Right atrium auricular region (tissue), 2 donors: ENCODE results near the gene PTPRN2. TPM values are rescaled to one million over a fixed set of nuclear protein-coding genes. Genes with fewer than 3 reads are reported as not detected.
"Not testable (repeated sequence)": the region's sequence is repeated elsewhere in the genome, so short reads cannot be mapped to it uniquely, and the experiment has no call there.

ENCODE experiments used
- DNase-seq: peaks from one replicate; pipeline ENCODE4 v3.0.0-alpha.2; 2019; ENCODE audit warnings: low spot score
- H3K27ac ChIP-seq, 2 donors: fragments of 200-600 bp; sonication (generic); 1 replicate in 1 of 2; 2 replicates in 1 of 2; pipeline ENCODE4 v1.5.1; 2016 to 2019
- H3K27me3 ChIP-seq, 2 donors: fragments of 200-600 bp; sonication (generic); one replicate each; pipeline versions ENCODE4 v1.5.1 to v1.6.0; 2017 to 2019
- H3K36me3 ChIP-seq: fragments of 200-600 bp; sonication (generic); one replicate; pipeline ENCODE4 v1.5.1; 2016
- H3K4me1 ChIP-seq, 2 donors: fragments of 200-600 bp; sonication (generic); one replicate each; pipeline versions ENCODE4 v1.5.1 to v1.6.0; 2017 to 2019
- H3K4me3 ChIP-seq, 2 donors: fragments of 200-600 bp; sonication (generic); 1 replicate in 1 of 2; 2 replicates in 1 of 2; pipeline ENCODE4 v1.5.1; 2017 to 2019; ENCODE audit warnings: mild to moderate bottlenecking in 1 of 2, moderate library complexity in 1 of 2
- H3K9me3 ChIP-seq, 2 donors: fragments of 200-600 bp; sonication (generic); one replicate each; pipeline ENCODE4 v1.5.1; 2019
- total RNA-seq, 2 donors: library from RNA; depleted of rRNA; stranded (reverse); fragments of >200 nt; gene quantifications; one replicate each; pipeline ENCODE4 v1.1.0, GENCODE V29; 2016
- TF ChIP-seq, protein P1 (sequence below), 2 donors: fragments of 200-600 bp; sonication (generic); IDR thresholded peaks; one replicate each; pipeline ENCODE4 v1.5.1; 2019; ENCODE audit warnings: antibody characterized with exemption in 2 of 2

PTPRN2 gene
- total RNA-seq, 2 donors from 2014 or later = 2.6 to 2.7 TPM

DNA sequence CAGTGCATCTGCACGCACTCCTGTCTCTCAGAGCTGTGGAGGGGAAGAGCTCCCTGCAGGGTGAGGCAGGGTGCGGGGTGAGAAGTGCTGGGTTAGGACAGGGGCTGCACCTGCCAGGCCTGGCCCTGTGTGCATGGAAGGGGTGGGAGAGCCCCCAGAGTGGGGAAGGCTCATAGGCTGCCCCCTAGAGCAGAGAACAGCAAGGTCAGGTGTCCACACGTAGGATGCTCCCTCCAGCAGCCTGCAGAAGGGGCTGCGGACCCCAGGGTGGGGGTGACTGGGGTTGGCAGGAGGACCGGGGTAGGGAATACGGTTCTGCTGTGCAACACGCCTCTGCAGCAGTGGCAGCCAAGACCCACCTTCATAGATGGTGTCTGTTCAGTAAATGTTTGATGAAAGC lies 208.6 kb downstream of the PTPRN2 start:
- Histone ChIP-seq H3K4me3 (no peak overlapping the region), H3K4me1 (no peaks in the 10 kb centered on the region), H3K9me3 (no peaks in the 10 kb centered on the region), H3K27ac (no peak overlapping the region), H3K27me3 (no peaks in the 10 kb centered on the region), H3K36me3 (no peaks in the 10 kb centered on the region)
- TF ChIP-seq, protein P1, sequence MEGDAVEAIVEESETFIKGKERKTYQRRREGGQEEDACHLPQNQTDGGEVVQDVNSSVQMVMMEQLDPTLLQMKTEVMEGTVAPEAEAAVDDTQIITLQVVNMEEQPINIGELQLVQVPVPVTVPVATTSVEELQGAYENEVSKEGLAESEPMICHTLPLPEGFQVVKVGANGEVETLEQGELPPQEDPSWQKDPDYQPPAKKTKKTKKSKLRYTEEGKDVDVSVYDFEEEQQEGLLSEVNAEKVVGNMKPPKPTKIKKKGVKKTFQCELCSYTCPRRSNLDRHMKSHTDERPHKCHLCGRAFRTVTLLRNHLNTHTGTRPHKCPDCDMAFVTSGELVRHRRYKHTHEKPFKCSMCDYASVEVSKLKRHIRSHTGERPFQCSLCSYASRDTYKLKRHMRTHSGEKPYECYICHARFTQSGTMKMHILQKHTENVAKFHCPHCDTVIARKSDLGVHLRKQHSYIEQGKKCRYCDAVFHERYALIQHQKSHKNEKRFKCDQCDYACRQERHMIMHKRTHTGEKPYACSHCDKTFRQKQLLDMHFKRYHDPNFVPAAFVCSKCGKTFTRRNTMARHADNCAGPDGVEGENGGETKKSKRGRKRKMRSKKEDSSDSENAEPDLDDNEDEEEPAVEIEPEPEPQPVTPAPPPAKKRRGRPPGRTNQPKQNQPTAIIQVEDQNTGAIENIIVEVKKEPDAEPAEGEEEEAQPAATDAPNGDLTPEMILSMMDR (IDR thresholded peaks at IDR 0.05) = no peak
- no peak for DNase-seq

DNA sequence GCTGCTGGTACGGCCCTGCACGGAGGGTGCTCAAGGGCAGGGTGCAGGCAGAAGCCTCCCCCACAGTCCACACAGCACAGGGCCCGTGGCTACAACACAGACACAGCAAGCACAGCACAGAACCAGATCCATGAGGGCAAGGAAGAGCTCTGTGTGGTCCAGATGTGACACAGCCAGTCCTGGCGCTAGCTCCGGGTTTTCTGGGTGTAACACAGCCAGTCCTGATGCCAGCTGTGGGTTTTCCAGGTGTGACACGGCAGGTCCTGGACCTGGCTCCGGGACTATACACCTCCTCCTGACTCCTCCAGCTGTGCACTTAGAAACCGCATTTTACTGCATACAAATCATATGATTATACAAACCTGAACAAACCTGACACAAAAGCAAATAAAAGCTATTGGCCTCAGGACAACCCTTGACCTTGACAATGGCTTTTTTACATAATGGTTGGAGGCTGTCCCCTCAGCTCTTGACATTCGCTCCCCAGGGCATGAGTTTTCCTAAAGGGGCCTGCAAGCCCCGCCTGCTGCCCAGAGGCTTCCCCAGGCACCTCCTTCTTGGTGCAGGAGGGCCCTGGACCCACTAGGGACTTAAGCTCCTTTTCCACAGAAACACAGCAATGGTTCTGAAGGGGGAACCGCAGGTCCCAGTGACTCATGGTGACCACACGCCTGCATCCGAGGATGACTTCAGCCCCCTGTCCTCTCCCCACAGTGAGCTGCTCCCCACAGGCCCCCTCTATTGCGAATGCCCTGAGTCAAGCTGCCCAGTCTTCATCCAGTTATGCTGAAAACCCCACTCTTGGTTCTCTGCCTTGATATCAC lies 209.6 kb downstream of the PTPRN2 start:
- H3K4me3 ChIP-seq = no peak overlapping the region
- no peaks in the 10 kb centered on the region for H3K9me3 ChIP-seq
- TF ChIP-seq, protein P1 (IDR thresholded peaks at IDR 0.05) = no peak
- H3K36me3 ChIP-seq = no peaks in the 10 kb centered on the region
- no peak for DNase-seq
- no peak overlapping the region for H3K27ac ChIP-seq
- H3K4me1 ChIP-seq = no peaks in the 10 kb centered on the region
- no peaks in the 10 kb centered on the region for H3K27me3 ChIP-seq

DNA sequence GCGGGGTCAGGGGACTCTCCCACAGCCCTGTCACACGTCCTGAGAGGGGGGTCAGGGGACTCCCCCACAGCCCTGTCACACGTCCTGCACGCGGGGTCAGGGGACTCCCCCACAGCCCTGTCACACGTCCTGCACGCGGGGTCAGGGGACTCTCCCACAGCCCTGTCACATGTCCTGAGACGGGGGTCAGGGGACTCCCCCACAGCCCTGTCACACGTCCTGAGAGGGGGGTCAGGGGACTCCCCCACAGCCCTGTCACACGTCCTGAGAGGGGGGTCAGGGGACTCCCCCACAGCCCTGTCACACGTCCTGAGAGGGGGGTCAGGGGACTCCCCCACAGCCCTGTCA lies 210.8 kb downstream of the PTPRN2 start:
- DNase-seq, H3K4me3 ChIP-seq, H3K36me3 ChIP-seq, H3K27me3 ChIP-seq, H3K9me3 ChIP-seq, H3K4me1 ChIP-seq, H3K27ac ChIP-seq: not testable (repeated sequence)

DNA sequence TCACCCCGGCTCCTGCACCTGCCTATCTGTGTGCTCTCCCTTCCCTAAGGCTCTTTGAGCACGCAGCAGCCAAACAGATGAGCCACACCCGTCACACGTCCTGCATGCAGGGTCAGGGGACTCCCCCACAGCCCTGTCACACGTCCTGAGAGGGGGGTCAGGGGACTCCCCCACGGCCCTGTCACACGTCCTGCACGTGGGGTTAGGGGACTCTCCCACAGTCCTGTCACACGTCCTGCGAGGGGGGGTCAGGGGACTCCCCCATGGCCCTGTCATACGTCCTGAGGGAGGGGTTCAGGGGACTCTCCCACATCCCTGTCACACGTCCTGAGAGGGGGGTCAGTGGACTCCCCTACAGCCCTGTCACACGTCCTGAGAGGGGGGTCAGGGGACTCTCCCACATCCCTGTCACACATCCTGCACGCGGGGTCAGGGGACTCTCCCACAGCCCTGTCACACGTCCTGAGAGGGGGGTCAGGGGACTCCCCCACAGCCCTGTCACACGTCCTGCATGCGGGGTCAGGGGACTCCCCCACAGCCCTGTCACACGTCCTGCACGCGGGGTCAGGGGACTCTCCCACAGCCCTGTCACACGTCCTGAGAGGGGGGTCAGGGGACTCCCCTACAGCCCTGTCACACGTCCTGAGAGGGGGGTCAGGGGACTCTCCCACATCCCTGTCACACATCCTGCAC lies 211.3 kb downstream of the PTPRN2 start:
- not testable (repeated sequence) for DNase-seq, H3K27me3 ChIP-seq, H3K36me3 ChIP-seq, H3K9me3 ChIP-seq, H3K4me3 ChIP-seq, H3K27ac ChIP-seq, H3K4me1 ChIP-seq

DNA sequence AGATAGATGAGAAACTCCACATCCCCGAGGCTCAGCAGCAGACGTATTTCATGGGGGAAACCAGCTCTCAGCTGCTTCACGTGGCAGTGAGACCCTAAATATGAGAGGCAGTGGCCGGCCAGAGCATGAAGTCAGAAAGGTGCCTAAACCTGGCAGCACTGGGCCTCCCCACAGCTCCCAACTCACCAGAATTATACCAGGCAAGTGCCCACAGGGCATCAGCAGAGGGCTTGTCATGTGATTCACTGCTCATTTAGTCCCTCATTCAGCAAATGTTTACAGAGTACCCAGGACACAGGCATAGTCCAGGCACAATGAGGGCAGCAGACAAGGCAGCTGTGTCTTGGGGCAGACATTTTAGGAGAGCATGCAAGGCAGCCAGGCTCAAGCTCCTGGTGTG lies 212.6 kb downstream of the PTPRN2 start:
- Histone ChIP-seq H3K27ac (no peak overlapping the region), H3K27me3 (no peaks in the 10 kb centered on the region), H3K9me3 (no peaks in the 10 kb centered on the region), H3K4me3 (no peak overlapping the region), H3K36me3 (no peaks in the 10 kb centered on the region), H3K4me1 (no peaks in the 10 kb centered on the region)
- DNase-seq = no peak
- TF ChIP-seq, protein P1 (IDR thresholded peaks at IDR 0.05) = no peak

DNA sequence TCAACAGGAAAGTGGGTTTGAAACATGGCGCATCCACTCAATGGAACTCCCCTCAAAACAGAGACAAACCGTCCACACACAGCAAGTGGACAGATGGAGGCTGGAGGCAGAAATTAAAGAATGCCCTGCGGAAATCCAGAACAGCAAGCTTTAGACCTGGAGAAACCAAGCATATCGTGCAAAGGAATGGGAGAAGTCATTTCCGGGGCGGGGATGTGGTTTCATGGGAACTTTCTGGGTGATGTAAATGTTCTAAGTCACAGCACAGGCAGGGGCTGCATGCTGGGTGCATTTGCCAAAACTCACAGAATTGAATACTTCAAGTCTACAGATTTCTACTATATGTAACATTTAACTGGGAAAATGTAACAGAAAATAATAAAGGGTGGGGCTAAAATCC lies 213.0 kb downstream of the PTPRN2 start:
- H3K9me3 ChIP-seq = no peaks in the 10 kb centered on the region
- no peak overlapping the region for H3K4me3 ChIP-seq
- H3K27ac ChIP-seq = no peak overlapping the region
- TF ChIP-seq, protein P1 (IDR thresholded peaks at IDR 0.05) = no peak
- H3K36me3 ChIP-seq = no peaks in the 10 kb centered on the region
- no peaks in the 10 kb centered on the region for H3K27me3 ChIP-seq
- no peak for DNase-seq
- no peaks in the 10 kb centered on the region for H3K4me1 ChIP-seq
